Heart left ventricle (tissue), 16 donors: Measurements from ENCODE around the gene XAGE3. TPM values are rescaled to one million over a fixed set of nuclear protein-coding genes. Genes with fewer than 3 reads are reported as not detected.
"Not testable (repeated sequence)": the region's sequence is repeated elsewhere in the genome, so short reads cannot be mapped to it uniquely, and the experiment has no call there.

Experiments used
- ATAC-seq, 4 donors: fragments of 200-7000 bp; cut with Tn5 transposase; one replicate each; pipeline ENCODE4 v1.9.1; 2020 to 2022; ENCODE audit warnings: moderate library complexity in 4 of 4, mild to moderate bottlenecking in 3 of 4, moderate number of reproducible peaks in 1 of 4
- DNase-seq, 5 donors: peaks; one replicate each; pipeline ENCODE4 v3.0.0-alpha.2; 2020
- H3K27ac ChIP-seq, 12 donors: fragments of 200-600 bp; sonication (generic) in 4 of 12; one replicate each; pipeline versions ENCODE4 v1.5.0 to v1.8.0; 2016 to 2022; ENCODE audit warnings: mild to moderate bottlenecking in 2 of 12
- H3K27me3 ChIP-seq, 9 donors: fragments of 200-600 bp; sonication (generic) in 2 of 9; one replicate each; pipeline versions ENCODE4 v1.5.1 to v1.8.0; 2016 to 2022; ENCODE audit warnings: mild to moderate bottlenecking in 3 of 9
- H3K36me3 ChIP-seq, 9 donors: fragments of 200-600 bp; sonication (generic) in 2 of 9; one replicate each; pipeline versions ENCODE4 v1.5.0 to v1.8.0; 2018 to 2022; ENCODE audit warnings: mild to moderate bottlenecking in 2 of 9
- H3K4me1 ChIP-seq, 12 donors: fragments of 200-600 bp; sonication (generic) in 4 of 12; one replicate each; pipeline versions ENCODE4 v1.5.0 to v1.8.0; 2016 to 2022; ENCODE audit warnings: mild to moderate bottlenecking in 3 of 12
- H3K4me3 ChIP-seq, 12 donors: fragments of 200-600 bp; sonication (generic) in 4 of 12; one replicate each; pipeline versions ENCODE4 v1.5.0 to v1.8.0; 2017 to 2022; ENCODE audit warnings: mild to moderate bottlenecking in 9 of 12, moderate library complexity in 4 of 12
- H3K9me3 ChIP-seq, 12 donors: fragments of 200-600 bp; sonication (generic) in 4 of 12; one replicate each; pipeline versions ENCODE4 v1.5.0 to v1.8.0; 2016 to 2022; ENCODE audit warnings: mild to moderate bottlenecking in 1 of 12
- POLR2A ChIP-seq, 2 donors: fragments of 450-650 bp; IDR thresholded peaks; one replicate each; pipeline ENCODE4 v1.6.1; 2017; ENCODE audit warnings: antibody characterized with exemption in 2 of 2, mild to moderate bottlenecking in 2 of 2, moderate library complexity in 2 of 2
- WGBS, 4 donors: extraction: QIAGEN DNeasy Blood & Tissue Kit in 2 of 4; methylation state at CpG; one replicate each; pipeline versions ENCODE4 v1.1.5 to v1.1.7; 2013 to 2018; 5-methylcytosine and 5-hydroxymethylcytosine counted together
- intact Hi-C, 10 donors: fragments of 100-400 bp; cut with DNase I; formaldehyde crosslinking; loops; one replicate each; pipeline versions ENCODE4 v1.11.1 to v1.14.2; 2022
- polyA plus RNA-seq, 2 donors: library from polyadenylated mRNA; stranded (reverse); fragments of 200-250 nt; gene quantifications; one replicate each; pipeline ENCODE4 v1.2.3, GENCODE V29; 2013
- total RNA-seq, 9 donors: library from RNA; depleted of rRNA in 2 of 9; stranded (reverse); fragments of >200 nt in 2 of 9; fragmentation: NEBNext Ultra II Directional in 3 of 9; extraction: Animal tissue kit (Norgen Biotek cat#: 25700) in 3 of 9; gene quantifications; one replicate each; pipeline versions ENCODE4 v1.1.0 to v1.2.4, GENCODE V29; 2016 to 2023
- TF ChIP-seq, protein P1 (sequence below), 12 donors: fragments of 200-600 bp; sonication (generic) in 4 of 12; IDR thresholded peaks; one replicate each; pipeline versions ENCODE4 v1.5.0 to v1.8.0; 2018 to 2022; ENCODE audit warnings: antibody characterized with exemption in 12 of 12, mild to moderate bottlenecking in 5 of 12
- donor health status: ischemic (EF 13 %, LVEDD 7.1; RV severe dilation, severe dysfunction).
- donor health status: healthy with polysubstance abuse.
- donor health status: DM: no; HTN: yes; CAD: no.
- donor health status: DM: no; HTN: no; CAD: no.
- donor health status: ischemic (EF 25% LVEDD 6.9; RV normal size, moderate dysfunction).
- donor health status: ischemic (EF 25% LVEDD 5.7; RV mildly dilated, moderate dysfunction).
- donor health status: healthy.
- donor health status: DM: yes; HTN: yes; CAD: no.
- donor health status: ischemic (EF 35%, LVEDD 5.7; RV mildly dilated, moderate dysfunction).
- donor health status: nonischemic (EF 11% LVEDD 7.7; RV severe dilation, severe dysfunction).
- donor health status: DM: yes; HTN: yes; CAD: no.
- donor health status: PGD.
- donor health status: ischemic (EF 29% LVEDD 5.4; RV normal size, mild dysfunction).
- donor health status: nonischemic (EF 23%, LVEDD 6.1; RV moderate dilation, normal function).

The XAGE3 gene
- total and polyA plus RNA-seq, 11 donors = not detected

DNA sequence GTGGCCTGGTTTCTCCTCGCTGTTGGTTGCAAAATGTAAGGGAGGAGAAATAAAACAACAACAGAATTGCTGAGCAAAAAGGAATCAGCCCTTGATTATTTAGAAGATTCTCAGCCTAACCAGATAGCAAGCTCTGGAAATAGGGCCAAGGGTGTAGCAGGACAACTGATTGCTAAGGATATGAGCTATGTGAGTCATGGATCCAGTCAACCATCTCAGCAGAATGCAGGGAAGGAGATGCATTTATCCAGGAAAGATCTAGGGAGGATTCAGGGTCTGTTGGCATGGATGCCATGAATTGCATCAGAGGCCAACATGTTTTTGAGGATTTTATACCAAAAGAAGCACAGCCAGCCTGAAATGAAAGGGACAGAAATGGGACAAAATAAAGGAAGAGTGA lies 2.2 kb upstream of the XAGE3 start:
- Histone ChIP-seq H3K9me3 (no peaks in the 10 kb centered on the region), H3K36me3 (no peaks in the 10 kb centered on the region), H3K27ac (no peak overlapping the region), H3K4me3 (no peak overlapping the region), H3K27me3 (peaks cover 0 to 48% (median 0%) of the 10 kb centered on the region in 9 donors), H3K4me1 (no peaks in the 10 kb centered on the region)
- DNase-seq (no peak), ATAC-seq (no peak)
- 43 to 70% (median 52%) methylated on average over 1 of the region's 1 CpG for WGBS, 4 donors
- TF ChIP-seq, protein P1, sequence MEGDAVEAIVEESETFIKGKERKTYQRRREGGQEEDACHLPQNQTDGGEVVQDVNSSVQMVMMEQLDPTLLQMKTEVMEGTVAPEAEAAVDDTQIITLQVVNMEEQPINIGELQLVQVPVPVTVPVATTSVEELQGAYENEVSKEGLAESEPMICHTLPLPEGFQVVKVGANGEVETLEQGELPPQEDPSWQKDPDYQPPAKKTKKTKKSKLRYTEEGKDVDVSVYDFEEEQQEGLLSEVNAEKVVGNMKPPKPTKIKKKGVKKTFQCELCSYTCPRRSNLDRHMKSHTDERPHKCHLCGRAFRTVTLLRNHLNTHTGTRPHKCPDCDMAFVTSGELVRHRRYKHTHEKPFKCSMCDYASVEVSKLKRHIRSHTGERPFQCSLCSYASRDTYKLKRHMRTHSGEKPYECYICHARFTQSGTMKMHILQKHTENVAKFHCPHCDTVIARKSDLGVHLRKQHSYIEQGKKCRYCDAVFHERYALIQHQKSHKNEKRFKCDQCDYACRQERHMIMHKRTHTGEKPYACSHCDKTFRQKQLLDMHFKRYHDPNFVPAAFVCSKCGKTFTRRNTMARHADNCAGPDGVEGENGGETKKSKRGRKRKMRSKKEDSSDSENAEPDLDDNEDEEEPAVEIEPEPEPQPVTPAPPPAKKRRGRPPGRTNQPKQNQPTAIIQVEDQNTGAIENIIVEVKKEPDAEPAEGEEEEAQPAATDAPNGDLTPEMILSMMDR (IDR thresholded peaks at IDR 0.05) = no peak
- TF ChIP-seq POLR2A (IDR thresholded peaks at IDR 0.05) = no peak
- intact Hi-C loops = no loop called here

DNA sequence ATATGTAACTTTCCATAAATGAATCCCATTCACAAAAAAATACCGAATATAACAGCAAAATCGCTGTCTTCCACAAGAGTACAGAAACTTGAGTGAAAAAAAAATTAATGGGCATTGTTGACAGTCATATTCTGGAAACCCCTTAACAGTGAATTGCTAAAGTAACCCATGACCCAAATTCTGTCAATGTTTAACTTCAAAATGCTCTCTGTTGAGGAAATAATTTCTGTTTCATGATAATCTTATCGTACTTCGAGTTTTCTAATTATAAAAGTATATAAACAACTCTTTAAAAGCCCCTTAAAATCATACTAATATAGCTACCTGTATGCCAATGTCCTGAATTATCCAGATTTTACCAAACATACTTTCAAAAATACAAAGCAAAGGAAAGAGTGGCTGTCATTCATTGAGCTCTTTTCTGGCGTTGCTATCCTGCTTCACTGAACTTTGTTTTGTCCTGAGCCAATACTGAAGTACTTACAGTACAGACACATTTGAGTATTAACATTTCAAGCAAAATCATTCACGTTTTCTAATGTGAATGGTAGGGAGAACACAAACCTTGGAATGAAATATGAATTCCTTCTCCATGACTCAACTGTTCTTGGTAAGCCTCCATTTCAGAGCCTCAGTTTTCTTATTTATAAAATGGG lies 2.4 kb downstream of the XAGE3 start:
- Histone ChIP-seq H3K27me3 (peaks cover 0 to 43% (median 0%) of the 10 kb centered on the region in 9 donors), H3K4me3 (no peak overlapping the region), H3K36me3 (no peaks in the 10 kb centered on the region), H3K9me3 (no peaks in the 10 kb centered on the region), H3K27ac (no peak overlapping the region), H3K4me1 (no peaks in the 10 kb centered on the region)
- DNase-seq (no peak), ATAC-seq (no peak)
- intact Hi-C loops = no loop called here
- TF ChIP-seq, protein P1 (IDR thresholded peaks at IDR 0.05) = no peak
- TF ChIP-seq POLR2A (IDR thresholded peaks at IDR 0.05) = no peak
- WGBS, 4 donors = 47 to 72% (median 57%) methylated on average over 6 of the region's 6 CpGs

DNA sequence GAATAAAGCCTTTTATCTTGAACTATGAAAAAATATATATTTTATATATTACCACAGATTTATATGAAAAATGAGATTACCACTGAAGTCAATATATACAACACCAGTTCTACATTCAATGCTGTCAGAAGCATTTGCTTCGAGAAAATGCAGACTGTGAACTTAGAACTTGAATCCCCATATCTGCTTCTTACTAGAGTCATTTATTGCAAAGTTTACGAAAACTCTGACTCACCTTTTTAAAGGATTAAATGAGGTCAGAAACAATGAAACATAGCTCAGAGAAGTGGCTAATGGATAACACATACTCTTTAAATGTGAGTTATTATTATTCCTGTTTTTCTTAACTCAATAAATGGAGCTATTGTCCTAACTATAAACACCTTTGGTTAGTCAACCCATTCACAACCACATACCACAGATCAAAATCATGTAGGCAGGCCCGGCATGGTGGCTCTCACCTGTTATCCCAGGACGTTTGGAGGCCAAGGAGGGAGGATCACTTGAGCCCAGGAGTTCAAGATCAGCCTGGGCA lies 10.8 kb downstream of the XAGE3 start:
- intact Hi-C loops, DNase-seq, H3K4me1 ChIP-seq, H3K4me3 ChIP-seq, ATAC-seq, H3K27ac ChIP-seq, H3K9me3 ChIP-seq, H3K36me3 ChIP-seq: not testable (repeated sequence)
- peaks cover 0 to 50% (median 0%) of the 10 kb centered on the region in 9 donors for H3K27me3 ChIP-seq
- WGBS, 4 donors = 49 to 59% (median 52%) methylated on average over 4 of the region's 4 CpGs

DNA sequence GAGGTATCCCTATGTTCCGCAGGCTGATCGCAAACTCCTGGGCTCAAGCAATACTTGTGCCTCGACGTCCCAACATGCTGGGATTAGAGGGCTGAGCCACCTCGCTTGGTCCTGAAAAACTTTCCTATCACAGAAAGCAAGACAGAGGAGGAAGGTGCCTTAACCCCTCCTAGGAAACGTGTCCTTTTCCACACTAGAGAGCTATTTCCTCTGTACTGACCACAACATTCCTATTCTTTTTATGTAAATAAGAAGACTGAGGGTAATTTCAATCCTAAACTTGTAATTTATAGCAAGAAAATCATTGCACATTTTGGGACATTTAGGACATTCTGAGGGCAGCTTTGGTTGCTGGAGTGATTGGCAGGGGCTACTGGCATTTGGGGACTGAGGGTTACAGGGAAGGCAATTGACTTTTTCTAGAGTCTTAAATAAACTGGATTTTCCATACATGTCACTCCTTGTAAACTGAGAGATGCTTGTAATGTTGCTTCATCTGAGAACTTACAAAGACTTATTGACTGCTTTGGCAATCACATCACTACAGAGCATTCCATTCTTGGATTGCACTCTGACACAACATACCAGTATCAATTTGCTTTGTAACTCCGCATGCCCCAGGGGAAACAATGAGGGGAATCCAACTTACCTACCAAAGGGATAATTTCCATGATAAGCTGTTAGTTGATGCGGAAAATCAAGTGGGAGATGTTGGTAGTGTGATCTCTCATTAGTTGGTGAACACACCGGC lies 15.6 kb downstream of the XAGE3 start:
- intact Hi-C loops = no loop called here
- peaks cover 0 to 8% (median 0%) of the 10 kb centered on the region in 12 donors for H3K9me3 ChIP-seq
- H3K27me3 ChIP-seq = peaks cover 0 to 50% (median 0%) of the 10 kb centered on the region in 9 donors
- H3K36me3 ChIP-seq = no peaks in the 10 kb centered on the region
- DNase-seq = no peak
- TF ChIP-seq, protein P1 (IDR thresholded peaks at IDR 0.05) = no peak
- no peak for TF ChIP-seq POLR2A (IDR thresholded peaks at IDR 0.05)
- no peaks in the 10 kb centered on the region for H3K4me1 ChIP-seq
- ATAC-seq = no peak
- H3K4me3 ChIP-seq = no peak overlapping the region
- H3K27ac ChIP-seq = no peak overlapping the region
- 72 to 78% (median 77%) methylated on average over 9 of the region's 9 CpGs for WGBS, 4 donors

DNA sequence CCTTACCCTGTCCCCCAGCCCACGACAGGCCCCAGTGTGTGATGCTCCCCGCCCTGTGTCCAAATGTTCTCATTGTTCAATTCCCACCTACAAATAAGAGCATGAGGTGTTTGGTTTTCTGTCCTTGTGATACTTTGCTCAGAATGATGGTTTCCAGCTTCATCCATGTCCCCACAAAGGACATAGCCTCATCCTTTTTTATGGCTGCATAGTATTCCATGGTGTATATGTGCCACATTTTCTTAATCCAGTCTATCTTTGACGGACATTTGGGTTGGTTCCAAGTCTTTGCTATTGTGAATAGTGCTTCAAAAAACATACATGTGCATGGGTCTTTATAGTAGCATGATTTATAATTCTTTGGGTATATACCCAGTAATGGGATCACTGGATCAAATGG lies 24.3 kb downstream of the XAGE3 start:
- DNase-seq, H3K27ac ChIP-seq, H3K9me3 ChIP-seq, intact Hi-C loops, H3K36me3 ChIP-seq, H3K4me3 ChIP-seq, H3K4me1 ChIP-seq, ATAC-seq: not testable (repeated sequence)
- peaks cover 0 to 13% (median 0%) of the 10 kb centered on the region in 9 donors for H3K27me3 ChIP-seq
- WGBS, 4 donors = 63 to 85% (median 77%) methylated on average over 3 of the region's 3 CpGs
